Measurements from ENCODE around the gene ISCA2.
A peak's percentile ranks its signal among the peaks of the same experiment; 100 is the strongest.
"Not testable (repeated sequence)": the region's sequence is repeated elsewhere in the genome, so short reads cannot be mapped to it uniquely, and the experiment has no call there.

Gene ISCA2

GRCh38 chr14:74493343-74494261 is at the start of gene ISCA2:
Gene ISCA2, plus strand, starts transcription at chr14:74493765. Its CDS starts 10 bp downstream, at chr14:74493775.
- peak; percentile 98 for DNase-seq (ENCODE audit: low spot score)

- no peak for DNase-seq (ENCODE audit: low spot score)
Measured at GRCh38 chr14:74444866-74445265, 48.7 kb upstream of the ISCA2 start.

GRCh38 chr14:74454397-74454796 is 39.2 kb upstream of the ISCA2 start:
- DNase-seq (ENCODE audit: low spot score): not testable (repeated sequence)

GRCh38 chr14:74456684-74457564 is 36.6 kb upstream of the ISCA2 start:
- no peak for DNase-seq (ENCODE audit: low spot score)

GRCh38 chr14:74457565-74457895 is 36.0 kb upstream of the ISCA2 start:
- no peak for DNase-seq (ENCODE audit: low spot score)

- peak; percentile 93 for DNase-seq (ENCODE audit: low spot score)
Measured at GRCh38 chr14:74459289-74459946, 34.1 kb upstream of the ISCA2 start.

GRCh38 chr14:74459976-74460375 is 33.6 kb upstream of the ISCA2 start:
- no peak for DNase-seq (ENCODE audit: low spot score)

GRCh38 chr14:74462993-74463392 is 30.6 kb upstream of the ISCA2 start:
- no peak for DNase-seq (ENCODE audit: low spot score)

GRCh38 chr14:74463697-74464096 is 29.9 kb upstream of the ISCA2 start:
- no peak for DNase-seq (ENCODE audit: low spot score)

- no peak for DNase-seq (ENCODE audit: low spot score)
Measured at GRCh38 chr14:74464785-74465184, 28.8 kb upstream of the ISCA2 start.

- DNase-seq (ENCODE audit: low spot score): no peak
Measured at GRCh38 chr14:74465335-74465734, 28.2 kb upstream of the ISCA2 start.

- no peak for DNase-seq (ENCODE audit: low spot score)
Measured at GRCh38 chr14:74468513-74468912, 25.1 kb upstream of the ISCA2 start.

GRCh38 chr14:74469548-74470518 is 23.7 kb upstream of the ISCA2 start:
- no peak for DNase-seq (ENCODE audit: low spot score)

GRCh38 chr14:74472601-74473000 is 21.0 kb upstream of the ISCA2 start:
- DNase-seq (ENCODE audit: low spot score): no peak

GRCh38 chr14:74474376-74474775 is 19.2 kb upstream of the ISCA2 start:
- no peak for DNase-seq (ENCODE audit: low spot score)

GRCh38 chr14:74475678-74476077 is 17.9 kb upstream of the ISCA2 start:
- DNase-seq (ENCODE audit: low spot score): peak; percentile 78

- DNase-seq (ENCODE audit: low spot score): no peak
Measured at GRCh38 chr14:74476107-74476506, 17.5 kb upstream of the ISCA2 start.

- no peak for DNase-seq (ENCODE audit: low spot score)
Measured at GRCh38 chr14:74476607-74477006, 17.0 kb upstream of the ISCA2 start.

GRCh38 chr14:74478996-74479635 is 14.4 kb upstream of the ISCA2 start:
- DNase-seq (ENCODE audit: low spot score): no peak

GRCh38 chr14:74480046-74480445 is 13.5 kb upstream of the ISCA2 start:
- no peak for DNase-seq (ENCODE audit: low spot score)

- DNase-seq (ENCODE audit: low spot score): no peak
Measured at GRCh38 chr14:74482571-74482970, 11.0 kb upstream of the ISCA2 start.

Data from AG20443 (cell line).